Measurements from ENCODE around the gene FBN2.
"Not testable (repeated sequence)": the region's sequence is repeated elsewhere in the genome, so short reads cannot be mapped to it uniquely, and the experiment has no call there.

FBN2 gene

DNA sequence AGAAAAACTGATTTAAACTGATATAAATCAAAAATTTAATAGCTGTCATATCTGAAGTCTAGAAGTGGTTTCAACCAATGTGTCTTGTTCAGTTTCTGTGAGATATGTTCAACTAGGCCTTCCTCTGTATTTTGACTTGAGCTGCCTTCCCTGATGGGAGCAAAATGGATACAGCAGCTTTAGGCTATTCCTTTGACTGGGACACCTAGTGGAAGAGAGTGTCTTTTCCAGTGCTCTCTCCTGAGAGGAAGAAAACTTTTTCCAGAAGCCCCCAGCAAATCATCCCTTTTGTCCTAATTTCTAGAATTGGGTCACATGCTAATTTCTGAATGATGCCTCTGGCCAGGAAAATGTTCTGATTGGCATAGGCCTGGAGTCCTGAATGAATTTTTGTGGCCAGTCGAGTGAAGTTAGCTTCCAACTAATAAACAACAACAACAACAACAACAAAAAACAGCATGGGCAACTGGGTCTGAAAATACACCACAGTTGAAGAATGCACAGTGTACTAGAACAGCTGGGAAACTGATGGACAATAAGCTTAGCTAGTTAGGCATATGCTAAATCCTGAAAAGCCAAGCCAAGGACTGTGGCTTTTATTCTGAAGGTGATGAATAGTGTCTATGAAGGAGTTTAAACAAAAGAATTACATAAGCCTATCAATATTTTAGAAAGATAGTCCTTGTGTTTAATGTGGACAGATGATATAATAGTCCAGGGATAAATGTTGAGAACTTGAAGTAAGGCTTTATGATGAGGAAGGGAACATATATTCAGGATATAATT is 125.7 kb downstream of the FBN2 start:
- no peak for DNase-seq

DNA sequence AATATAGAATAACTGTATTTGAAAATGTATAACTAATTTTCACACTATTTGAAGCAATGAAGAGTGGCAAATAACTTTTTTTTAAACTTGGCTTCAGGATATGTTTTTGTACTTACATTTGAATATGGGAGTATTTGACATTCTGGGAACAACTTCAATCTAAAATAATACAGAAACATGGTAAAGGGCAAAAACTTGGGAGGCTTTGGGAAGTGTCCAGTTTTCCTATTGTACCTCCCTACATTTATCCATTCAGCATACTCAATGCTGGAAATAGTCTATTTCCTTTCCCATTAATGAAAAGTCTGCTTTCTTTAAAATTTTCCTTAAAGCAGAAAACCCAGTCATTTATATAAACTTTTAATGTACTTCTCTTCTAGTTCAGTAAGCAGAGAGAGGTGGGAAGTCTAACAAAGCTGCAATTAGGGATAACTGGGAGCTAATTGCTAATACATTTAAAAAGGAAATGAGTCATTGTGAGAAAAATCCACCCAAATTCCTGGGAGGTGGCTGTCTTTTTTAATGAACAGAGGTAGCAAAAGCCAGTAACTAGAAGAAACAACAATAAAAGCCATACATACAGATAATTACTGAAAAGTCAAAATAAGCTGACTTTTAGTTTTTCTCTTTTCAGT is 128.8 kb downstream of the FBN2 start:
- DNase-seq: no peak

DNA sequence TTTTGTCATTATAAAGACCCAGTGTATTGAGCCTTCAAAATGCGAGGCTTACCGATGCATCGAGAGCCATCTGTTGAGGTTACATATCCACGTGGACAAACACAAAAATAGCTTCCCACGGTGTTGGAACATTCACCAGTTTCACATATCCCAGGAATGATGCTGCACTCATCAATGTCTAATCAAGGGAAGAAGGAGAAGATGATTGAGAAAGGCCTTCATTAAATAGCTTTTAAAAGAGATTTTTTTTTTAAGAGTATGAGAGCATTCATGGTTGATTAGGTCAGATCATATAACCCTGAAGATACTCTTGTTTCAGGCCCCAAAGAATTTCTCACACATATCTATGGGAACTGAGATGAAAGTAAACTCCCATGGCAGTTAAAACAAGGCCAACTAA is 129.4 kb downstream of the FBN2 start:
- DNase-seq: no peak

DNA sequence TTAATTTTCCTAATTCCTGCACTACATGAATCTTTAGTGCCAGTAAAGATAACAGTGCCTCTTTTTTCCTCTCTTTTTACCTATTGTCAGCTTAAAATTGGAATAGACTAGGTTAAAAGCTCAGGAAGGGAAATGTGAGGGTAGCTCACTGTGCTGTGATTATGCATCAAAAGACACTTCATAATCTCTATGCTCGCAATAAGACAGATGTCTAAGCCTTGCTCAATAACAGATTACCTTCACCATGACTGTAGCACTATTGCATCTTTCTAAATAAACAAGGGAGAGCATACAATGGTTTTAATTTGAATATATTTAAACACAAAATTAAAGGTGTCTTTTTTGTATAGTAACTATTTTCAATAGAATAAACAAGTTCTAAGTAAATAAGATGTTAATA is 130.1 kb downstream of the FBN2 start:
- no peak for DNase-seq

DNA sequence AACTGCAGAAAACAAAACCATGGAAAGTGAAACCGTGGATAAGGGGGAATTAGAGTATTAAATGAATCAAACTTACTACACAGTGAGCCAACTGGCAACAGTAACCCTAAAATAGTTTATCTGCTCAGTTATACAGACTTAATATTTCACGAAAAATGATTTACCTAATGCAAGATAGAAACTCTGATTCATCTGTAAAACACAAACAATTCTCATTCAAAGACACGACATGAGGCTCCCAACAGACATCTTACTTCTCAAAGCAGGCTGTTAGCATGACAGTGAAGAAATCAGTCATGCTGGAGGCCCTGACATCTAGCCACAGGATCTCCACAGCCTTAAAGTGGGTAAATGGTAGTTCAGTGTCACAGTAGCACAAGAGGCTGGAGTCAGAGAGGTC is 131.2 kb downstream of the FBN2 start:
- no peak for DNase-seq

DNA sequence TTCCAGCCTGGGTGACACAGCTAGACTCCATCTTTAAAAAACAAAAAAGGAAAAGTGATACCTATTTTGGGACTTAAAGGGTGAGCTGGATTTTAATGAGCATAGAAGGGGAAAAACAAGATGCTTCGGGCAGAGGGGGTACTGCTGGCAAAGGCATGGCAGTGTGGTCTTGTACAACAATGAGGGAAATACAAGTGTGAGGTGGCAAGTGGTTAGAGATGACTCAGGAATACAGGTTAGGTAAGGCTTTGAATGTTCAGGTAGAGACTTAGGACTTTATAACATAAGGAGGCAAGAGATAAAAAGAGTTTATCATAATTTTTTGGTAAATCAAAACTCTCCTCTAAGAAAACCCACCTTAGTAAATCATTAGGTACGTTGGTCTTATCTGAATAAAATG is 132.9 kb downstream of the FBN2 start:
- no peak for DNase-seq

DNA sequence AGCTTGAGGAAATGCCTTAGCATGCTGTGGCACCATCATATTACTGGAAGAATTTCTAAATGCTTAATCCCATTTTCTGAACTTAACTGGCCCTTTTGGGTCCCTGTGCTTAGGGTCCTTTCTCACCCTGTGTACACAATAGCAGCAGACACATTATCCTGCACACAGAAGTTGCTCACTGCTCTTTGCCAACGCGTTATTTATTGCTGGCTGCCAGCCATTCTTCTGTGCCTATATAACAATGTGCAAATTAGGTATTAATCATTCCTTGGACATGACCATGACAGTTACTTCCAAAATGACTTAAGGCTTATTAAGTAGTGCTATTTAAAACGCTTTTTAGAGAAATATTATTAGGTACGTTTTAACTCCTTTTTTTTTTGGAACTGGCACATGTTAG is 134.7 kb downstream of the FBN2 start:
- DNase-seq: no peak

DNA sequence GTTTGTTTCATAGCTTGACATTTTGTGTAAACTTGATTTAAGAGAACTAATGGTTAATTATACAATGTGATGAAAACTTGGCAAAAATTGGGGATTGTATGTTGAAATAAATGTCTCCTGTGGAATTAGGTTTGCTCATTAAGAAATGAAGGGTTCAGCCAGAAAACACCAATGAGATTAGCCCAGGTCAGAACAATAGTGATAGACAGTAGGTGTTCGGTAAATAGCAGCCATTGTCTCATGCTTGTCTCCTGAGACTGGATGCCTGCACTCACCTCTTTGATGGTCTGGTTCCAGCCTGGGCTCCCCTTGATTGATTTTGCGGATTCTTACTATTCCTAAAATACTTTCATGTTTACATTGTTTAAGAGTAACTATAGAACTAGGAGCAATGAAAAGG is 135.5 kb downstream of the FBN2 start:
- DNase-seq: no peak

DNA sequence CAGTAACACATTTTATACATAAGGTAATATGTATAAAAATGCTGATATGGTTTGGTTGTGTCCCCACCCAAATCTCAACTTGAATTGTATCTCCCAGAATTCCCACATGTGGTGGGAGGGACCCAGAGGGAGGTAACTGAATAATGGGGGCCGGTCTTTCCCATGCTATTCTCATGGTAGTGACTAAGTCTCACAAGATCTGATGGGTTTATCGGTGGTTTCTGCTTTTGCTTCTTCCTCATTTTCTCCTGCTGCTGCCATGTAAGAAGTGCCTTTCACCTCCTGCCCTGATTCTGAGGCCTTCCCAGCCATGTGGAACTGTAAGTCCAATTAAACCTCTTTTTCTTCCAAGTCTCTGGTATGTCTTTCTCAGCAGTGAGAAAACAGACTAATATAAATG is 137.3 kb downstream of the FBN2 start:
- not testable (repeated sequence) for DNase-seq

DNA sequence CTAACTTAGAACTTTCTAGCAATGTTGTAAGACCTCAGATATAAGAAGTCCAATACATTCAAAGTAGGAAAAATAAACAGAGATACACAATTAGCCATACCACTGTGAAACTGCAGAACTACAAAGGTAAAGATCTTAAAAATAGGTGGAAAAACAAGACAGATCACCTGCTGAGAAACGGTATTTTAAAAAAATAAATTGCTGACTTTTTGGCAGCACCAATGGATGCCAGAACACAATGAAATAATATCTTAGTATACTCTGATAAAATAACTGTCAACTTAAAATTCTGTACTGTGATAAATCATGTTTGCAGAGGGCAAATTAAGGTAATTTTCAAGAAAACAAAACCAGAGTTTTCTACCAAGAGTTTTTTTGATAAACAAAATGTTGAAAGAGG is 138.9 kb downstream of the FBN2 start:
- DNase-seq: no peak

DNA sequence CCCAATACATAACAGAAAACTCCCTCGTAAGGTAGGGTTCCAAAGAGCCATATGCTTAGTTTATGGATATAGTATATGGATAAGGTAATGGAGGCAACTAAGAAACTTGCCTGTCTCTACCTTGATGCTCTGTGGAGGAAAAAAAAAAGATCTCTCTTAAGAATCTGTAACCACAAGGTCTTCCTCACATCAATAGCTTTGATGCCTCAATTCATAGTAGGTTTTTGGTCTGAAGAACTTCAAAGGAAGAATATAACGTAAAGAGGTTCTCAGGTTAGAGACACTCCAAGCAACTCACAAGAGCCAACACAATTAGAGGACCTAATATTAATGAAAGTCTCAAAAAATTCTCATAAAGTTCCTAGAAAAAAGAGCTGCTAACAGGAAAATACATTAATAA is 140.2 kb downstream of the FBN2 start:
- DNase-seq: no peak

DNA sequence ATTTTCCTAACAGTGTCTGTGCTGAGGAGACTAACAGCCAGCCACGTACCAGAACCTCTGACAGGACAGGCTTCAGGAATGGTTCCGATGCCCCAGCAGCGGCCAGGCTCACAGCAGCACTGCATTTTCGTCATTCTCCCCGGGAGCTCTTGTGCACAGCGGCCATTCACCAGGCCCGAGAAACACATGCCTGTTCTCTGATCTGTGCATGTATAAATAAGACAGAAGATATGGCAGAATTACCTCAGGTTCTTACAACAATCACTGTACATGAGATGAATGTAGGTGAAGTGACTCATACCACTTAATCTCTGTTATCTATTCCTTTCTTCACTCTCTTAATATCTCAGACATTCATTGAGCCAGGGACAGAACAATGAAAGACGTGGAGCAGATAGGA is 143.0 kb downstream of the FBN2 start:
- DNase-seq: no peak

DNA sequence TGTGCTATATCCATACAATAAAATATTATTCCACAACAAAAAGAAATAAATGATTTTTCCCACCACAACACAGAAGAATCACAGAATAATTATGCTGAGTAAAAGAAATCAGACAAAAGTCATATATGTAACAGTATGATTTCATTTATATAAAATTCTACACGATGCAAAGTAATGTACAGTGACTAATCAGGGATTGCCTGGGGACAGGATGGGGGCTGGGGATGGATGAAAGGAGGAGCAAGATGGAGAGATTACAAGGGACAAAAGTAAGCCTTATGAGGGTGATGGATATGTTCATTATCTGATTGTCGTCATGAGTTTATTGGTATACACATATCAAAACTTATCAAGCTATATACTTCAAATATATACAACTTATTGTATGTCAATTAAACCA is 154.0 kb downstream of the FBN2 start:
- DNase-seq: no peak

DNA sequence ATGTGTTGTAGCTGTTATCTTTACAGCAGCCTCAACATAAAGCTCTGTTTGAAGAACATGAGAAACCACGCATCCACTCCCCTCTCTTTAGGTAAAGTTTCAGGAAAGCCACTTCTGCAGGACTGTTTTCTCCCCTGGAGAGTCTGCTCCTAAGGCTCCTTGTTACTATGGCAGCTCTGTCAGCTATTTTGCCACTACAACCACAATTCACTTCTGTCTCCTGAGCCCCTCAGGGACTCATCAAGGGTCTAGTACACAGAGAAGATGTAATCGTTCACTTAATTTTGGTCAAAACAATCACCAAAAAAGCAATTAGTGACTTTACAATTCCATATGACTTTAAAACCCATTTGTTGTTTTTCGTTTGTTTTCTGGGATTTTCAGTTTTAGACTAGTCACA is 157.7 kb downstream of the FBN2 start:
- DNase-seq: no peak

DNA sequence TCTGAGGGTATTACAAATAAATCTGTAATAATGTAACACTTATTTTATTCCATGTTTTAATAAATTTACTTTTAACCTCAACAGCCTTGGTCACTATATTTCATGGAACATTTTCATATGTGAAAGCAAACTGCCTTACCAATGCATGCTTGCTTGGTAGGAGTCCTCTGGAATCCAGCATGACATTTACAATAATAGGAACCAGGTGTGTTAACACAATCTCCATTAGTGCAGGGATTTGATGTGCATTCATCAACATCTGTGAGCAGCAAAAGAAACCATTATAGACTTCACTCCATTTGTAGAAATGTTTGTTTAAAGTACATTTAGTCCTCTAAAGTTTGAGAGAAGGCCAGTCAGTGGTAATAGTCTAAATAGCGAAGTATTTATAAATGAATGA is 159.4 kb downstream of the FBN2 start:
- DNase-seq: no peak

DNA sequence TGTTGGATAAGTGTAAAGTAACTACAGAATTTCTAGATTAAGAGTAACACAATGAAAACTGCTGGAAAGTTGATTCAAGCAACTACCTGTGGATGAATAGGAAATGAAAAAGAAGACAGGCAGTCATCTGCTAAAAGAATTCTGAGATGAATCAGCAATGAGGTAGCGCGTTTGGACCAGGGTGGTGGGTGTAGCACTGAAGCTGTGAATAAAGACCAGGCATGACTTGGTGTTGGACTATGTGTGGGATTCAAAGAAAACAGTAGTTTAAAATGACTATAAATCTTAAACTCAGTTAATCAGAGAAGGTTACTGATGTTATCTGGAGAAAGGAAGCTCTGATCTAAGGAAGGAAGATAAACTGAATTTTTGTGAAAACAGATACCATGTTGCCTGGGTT is 159.8 kb downstream of the FBN2 start:
- no peak for DNase-seq

DNA sequence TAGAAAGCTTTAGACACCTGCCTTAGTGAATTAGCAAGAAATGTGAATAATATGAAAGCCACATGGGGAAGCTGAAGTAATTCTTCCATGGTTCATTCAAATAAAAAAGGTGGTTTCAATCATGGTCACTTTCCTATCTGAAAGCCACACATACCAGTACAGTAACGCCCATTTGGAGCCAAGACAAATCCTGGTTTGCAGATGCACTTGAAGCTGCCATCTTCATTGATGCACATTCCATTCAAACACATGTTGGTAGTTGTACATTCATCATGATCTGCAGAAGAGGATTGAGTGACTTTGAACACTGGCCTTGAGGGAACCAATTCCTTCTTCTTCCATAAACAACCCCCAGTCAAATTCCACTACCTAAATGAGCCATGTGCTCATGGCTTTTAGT is 161.5 kb downstream of the FBN2 start:
- DNase-seq: no peak

DNA sequence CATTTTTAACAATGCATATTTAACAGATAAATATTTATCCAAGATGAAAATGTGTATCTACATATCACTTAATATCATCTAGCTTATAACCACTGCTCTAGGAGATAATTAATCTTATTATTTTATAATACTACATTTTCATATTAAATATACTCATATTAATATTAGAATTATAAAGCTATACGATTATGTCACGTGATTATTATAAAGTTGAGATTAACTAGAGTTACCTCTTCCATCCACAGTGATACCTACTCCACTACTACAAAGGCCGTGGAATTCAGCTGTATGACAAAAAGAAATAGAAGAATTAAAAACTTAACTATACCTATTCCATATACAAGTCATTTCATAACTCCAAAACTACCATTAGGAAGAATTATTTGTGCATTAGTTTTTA is 171.9 kb downstream of the FBN2 start:
- DNase-seq: no peak

DNA sequence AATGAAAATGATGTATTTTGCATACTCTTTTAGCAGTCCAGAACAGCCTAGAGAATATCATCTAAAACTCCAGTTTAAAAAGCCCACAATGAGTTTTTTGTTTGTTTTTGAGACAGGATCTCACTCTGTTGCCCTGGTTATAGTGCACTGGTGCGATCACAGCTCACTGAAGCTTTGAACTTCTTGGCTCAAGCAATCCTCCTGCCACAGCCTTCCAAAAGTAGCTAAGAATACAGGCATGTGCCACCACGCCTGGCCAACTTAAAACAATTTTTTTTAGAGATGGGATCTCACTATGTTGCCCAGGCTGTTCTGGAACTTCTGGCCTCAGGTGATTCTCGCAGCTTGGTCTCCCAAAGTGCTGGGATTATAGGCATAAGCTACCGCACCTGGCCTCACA is 175.7 kb downstream of the FBN2 start:
- DNase-seq: no peak

DNA sequence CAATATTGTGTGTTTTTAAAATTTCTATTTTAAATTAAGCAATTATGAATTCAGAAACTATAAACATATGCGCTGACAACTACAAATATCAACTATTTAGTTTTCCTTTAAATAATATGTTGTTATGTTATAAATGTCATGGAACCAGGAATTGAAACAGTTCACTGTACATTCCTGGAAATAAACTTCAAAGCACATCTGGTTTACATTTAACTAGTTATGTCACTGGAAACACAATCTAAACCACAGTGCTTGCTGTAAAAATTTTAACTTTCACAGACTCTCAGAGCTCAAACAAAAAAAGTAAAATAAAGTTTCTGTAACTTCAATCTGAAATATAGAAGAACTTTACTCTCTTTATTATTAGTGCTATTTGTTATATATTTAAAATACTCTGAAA is 179.2 kb downstream of the FBN2 start:
- DNase-seq: no peak

DNA sequence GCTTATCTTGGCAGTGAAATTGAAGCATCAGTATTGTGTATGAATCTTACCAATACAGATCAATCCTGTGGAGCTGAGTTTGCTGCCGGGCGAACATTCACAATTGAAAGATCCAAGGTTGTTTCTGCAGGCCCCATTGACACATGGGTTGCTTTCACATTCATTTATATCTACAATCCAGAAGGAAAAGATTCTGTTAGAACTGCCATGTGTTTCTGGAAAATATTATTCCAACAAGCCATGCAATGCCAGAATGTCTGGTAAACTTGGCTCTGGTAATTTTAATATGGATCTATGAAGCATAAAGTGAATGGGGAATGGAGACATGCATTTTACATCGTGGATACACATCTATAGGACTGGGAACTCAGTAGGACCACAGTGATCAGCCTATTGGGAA is 180.8 kb downstream of the FBN2 start:
- DNase-seq: no peak

DNA sequence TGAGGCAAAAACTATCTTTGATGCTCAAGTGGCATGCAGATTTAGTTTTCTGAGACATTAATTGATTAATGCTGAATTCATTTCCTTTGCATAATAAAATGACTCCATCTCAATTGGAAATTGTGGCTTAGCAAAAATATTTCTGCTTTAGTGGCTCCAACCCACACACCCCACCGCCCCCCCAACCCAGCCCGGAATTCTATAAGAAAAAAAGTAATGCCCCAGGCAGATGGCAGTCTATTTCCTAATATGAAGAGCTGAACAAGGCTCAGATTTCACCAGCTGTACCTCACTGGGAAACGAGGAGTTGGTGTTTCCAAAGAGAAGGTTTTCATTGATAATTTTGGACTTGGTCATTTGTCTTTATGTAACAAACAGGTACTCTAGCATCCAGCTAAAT is 182.1 kb downstream of the FBN2 start:
- DNase-seq: no peak

DNA sequence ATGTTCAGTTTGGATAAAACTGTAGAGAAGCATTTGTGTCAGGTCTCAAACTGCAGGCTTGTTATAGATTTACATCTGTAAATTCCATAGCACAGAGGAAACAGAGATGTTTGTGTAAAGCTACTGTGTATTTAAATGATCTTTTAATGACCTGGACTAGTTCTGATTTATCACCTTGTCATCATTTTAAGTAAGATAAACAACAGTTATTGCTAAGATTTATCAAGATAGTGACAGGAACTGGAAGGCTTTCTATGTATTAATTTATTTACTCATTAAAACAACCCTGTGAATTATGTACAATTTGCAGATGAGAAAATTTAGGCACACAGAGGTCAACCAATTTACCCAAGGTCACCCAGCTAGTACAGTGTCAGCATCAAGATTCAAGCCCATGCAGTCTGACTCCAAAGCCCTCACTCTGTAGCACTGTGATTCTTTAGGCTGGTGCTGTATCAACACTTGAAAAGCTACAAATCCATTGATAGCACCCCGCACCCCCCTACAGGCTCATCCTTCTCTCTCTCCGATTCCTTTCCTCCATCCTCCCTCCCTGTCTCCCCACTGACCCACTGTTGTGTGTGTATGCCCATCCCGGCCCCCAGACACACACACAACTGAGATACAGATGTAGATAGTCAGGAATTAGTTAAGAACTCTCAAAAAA is 184.5 kb downstream of the FBN2 start:
- DNase-seq: no peak

DNA sequence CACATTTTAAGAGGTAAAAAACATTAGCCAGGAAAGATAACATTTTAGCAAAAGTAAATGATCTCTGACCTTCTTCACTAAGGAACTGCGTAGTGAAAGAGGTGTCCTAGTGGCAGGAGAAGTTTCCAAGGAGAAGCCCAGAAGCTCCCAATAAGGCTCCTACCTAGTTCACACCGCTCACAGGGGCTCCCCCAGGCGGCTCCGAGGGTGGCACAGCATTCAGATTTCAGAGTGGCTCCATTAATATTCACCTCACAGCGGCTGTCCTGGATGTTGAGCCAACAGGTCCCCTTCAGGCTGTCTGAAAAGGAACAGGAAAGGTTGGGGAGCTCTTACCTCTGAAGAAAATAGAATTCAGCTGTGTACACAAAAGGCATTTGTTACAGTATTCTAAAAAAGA is 187.3 kb downstream of the FBN2 start:
- DNase-seq: no peak
